GM12864 (cell line): ENCODE measurements around the gene NKAP.
"Not testable (repeated sequence)": the region's sequence is repeated elsewhere in the genome, so short reads cannot be mapped to it uniquely, and the experiment has no call there.

Experiments
- DNase-seq: peaks from one replicate; pipeline ENCODE4 v3.0.0-alpha.2; 2011; ENCODE audit warnings: low read depth
- H3K4me3 ChIP-seq: 2 replicates; pipeline ENCODE4 v1.5.1; 2011; ENCODE audit warnings: mild to moderate bottlenecking, low read depth, low read length, control low read depth
- CTCF ChIP-seq: IDR thresholded peaks from 2 replicates; pipeline ENCODE4 v1.5.1; 2011; ENCODE audit warnings: low read depth, mild to moderate bottlenecking, moderate library complexity, low read length, control low read depth, inconsistent platforms; ENCODE audit errors: missing control alignments

The NKAP gene

DNA sequence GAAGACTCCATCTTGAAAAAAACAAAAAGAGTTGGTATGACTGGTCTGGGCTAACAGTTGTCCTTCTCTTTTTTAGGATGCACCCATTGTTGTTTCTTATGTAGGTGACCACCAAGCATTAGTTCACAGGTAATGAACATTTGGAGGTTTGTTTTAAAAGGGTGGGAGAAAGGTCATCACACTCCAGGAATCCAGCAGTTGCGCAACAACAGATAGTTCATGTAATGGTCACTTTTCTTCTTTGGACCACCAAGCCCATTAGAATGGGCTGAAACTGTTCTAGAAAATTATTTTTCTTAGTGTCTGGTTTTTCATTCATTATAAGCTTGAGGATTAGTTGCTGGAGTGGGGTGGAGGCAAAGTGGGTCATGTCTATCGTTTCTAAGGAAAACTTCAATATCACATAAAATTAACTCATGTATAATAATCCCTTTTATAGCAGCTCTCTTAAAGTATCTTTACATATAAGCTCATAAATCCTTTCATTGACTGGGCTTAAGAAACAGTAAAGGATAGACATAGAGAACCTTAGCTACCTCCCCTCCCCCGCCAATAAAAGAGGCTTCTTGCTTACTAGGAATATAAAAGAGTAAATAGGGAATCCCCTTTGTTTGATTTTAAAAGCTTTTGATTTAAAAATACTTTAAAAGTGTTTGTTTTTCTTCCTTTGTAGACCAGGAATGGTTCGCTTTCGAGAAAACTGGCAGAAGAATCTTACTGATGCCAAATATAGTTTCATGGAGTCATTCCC lies 23.5 kb downstream of the NKAP start:
- H3K4me3 ChIP-seq = no peak overlapping the region
- no peak for DNase-seq
- TF ChIP-seq CTCF = no peak

- no peak for TF ChIP-seq CTCF
- no peak overlapping the region for H3K4me3 ChIP-seq
- no peak for DNase-seq
Observed at GRCh38 chrX:119917877-119918276, 25.7 kb downstream of the NKAP start.

DNA sequence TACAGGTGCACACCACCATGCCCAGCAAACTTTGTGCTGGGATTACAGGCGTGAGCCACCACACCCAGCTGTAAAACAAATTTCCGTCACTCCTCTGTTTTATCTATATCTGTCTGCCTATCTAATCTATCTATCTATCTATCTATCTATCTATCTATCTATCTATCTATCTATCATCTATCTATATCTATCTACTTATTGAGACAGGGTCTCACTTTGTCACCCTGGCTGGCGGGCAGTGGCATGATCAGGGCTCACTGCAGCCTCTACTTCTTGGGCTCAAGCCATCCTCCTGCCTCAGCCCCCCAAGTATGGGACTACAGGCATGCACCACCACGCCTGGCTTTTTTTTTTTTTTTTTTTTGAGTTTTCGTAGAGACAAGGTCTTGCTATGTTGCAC lies 27.2 kb downstream of the NKAP start:
- no peak overlapping the region for H3K4me3 ChIP-seq
- DNase-seq = no peak
- no peak for TF ChIP-seq CTCF

GRCh38 chrX:119900976-119901375 lies 42.6 kb downstream of the NKAP start:
- H3K4me3 ChIP-seq = no peak overlapping the region
- DNase-seq = no peak
- TF ChIP-seq CTCF = no peak

GRCh38 chrX:119899125-119899524 lies 44.4 kb downstream of the NKAP start:
- TF ChIP-seq CTCF = no peak
- no peak for DNase-seq

DNA sequence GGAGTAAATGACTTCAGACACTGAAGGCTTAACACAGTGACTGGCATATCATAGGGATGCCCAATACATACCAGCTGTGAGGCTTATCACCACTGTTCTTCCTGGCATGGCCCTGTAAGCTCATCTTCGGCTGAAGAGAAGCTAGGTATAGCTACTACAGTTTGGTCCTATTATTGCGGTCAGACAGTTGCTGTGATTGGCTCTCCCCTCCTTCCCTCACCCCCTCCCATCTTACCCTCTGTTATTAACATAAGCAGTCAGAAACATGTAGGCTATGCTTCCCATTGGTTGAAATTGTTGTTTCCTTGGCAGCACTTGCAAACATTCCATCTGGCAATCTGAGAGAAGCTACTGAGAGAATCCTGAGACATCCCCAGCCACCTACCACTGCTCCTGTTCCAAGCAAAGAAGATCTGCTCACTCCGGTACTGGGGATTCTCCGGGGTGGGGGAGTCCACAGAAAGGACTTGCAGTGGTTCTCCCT lies 47.7 kb downstream of the NKAP start, which contains the start of gene AKAP14:
TSS of gene AKAP14 (plus strand) at position 51 of the 484 bp plus-strand sequence. CDS start 7,331 bp downstream, outside the sequence.
- DNase-seq = no peak

More at GRCh38 chrX:119899125-119899524, 44.4 kb downstream of the NKAP start:
- no peak overlapping the region for H3K4me3 ChIP-seq

DNA sequence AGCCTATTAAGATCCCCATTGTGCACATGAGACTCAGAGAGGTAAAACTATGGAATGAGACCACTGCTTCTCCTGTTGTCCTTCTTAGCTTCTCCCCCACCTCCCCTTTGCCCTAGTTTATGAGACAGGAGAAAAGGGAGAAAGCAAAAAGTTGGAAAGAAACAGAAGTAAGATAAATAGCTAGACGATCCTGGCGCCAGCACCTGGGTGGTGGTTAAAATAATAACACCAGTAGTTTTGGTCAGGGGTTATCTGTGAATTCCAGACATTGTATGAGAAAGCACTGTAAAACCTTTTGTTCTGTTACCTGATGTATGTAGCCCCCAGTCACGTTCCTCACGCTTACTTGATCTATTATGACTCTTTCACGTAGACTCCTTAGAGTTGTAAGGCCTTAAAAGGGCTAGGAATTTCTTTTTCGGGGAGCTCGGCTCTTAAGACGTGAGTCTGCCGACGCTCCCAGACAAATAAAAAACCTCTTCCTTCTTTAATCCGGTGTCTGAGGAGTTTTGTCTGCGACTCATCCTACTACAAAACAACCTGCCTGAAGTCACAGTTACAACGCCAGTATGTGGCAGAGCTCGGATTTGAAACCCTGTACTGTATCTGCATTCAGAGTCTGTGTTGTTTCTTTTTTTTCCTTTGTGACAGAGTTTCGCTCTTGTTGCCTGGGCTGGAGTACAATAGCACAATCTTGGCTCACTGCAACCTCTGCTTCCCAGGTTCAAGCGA lies 51.4 kb downstream of the NKAP start:
- not testable (repeated sequence) for H3K4me3 ChIP-seq, DNase-seq

More for the DNA sequence above, 47.7 kb downstream of the NKAP start, which contains the start of gene AKAP14:
- H3K4me3 ChIP-seq = no peak within 1 kb of the TSS
- TF ChIP-seq CTCF = no peak

DNA sequence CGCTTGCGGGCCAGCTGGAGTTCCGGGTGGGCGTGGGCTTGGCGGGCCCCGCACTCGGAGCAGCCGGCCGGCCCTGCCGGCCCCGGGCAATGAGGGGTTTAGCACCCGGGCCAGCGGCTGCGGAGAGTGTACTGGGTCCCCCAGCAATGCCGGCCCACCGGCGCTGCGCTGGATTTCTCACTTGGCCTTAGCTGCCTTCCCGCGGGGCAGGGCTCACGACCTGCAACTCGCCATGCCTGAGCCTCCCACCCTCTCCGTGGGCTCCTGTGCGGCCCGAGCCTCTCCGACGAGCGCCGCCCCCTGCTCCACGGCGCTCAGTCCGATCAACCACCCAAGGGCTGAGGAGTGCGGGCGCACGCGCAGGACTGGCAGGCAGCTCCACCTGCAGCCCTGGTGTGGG lies 52.9 kb downstream of the NKAP start:
- DNase-seq = not testable (repeated sequence)

More for the DNA sequence above, 52.9 kb downstream of the NKAP start:
- not testable (repeated sequence) for H3K4me3 ChIP-seq
